NOMO-1 treated with dmso at 0.1 percent for 144 hours (cell line): ENCODE results near the gene MFN2.
"Not testable (repeated sequence)": the region's sequence is repeated elsewhere in the genome, so short reads cannot be mapped to it uniquely, and the experiment has no call there.

Experiments
- DNase-seq: peaks from one replicate; lab custom pipeline; 2025; ENCODE audit not compliant: unreplicated experiment; lab: John Stamatoyannopoulos, UW

The MFN2 gene

DNA sequence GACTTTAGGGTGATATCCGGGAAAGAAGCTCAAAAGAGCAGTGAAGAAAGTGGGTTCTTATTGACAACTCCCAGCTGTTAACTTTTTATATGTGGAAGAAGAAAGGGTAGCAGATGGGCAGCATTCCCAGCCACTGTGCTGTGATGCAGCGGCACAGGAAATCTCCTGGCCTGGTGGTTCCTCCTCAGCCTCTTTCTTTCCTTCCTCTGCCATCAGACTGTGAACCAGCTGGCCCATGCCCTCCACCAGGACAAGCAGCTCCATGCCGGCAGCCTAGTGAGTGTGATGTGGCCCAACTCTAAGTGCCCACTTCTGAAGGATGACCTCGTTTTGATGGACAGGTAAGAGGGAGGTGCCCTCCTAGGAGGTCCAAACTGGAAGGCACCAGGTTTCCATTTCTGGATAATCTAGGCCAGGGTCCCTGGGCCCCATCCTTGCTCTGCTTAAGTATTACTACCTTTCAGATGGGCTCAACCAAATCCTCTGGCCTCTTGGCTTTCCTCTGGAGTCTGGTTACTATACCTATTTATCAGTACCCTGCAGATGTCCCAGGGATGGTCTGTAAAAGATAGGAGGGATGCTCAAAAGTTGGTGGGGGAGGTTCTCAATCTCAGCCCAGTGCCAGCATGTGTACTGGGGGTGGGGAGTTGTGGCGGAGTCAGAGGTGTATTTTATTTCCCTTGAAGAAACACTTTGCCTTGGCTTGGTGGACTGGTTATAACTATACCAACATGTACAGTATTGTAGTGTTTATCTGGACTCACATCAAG is 17.0 kb downstream of the MFN2 start:
- DNase-seq, result no peak

DNA sequence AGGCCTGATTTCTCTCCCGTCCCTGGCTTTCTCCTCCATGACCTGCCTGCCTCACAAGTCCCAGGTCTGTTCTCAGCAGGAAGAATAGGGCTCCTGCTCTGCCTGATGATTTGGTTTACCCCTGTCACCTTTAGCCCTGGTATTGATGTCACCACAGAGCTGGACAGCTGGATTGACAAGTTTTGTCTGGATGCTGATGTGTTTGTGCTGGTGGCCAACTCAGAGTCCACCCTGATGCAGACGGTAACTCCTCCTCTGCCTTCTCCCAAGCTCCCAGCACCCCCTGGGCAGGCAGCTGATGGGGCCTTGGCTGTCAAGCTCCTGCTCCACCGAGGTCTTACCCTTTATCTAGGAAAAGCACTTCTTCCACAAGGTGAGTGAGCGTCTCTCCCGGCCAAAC is 18.4 kb downstream of the MFN2 start:
- DNase-seq, result no peak

DNA sequence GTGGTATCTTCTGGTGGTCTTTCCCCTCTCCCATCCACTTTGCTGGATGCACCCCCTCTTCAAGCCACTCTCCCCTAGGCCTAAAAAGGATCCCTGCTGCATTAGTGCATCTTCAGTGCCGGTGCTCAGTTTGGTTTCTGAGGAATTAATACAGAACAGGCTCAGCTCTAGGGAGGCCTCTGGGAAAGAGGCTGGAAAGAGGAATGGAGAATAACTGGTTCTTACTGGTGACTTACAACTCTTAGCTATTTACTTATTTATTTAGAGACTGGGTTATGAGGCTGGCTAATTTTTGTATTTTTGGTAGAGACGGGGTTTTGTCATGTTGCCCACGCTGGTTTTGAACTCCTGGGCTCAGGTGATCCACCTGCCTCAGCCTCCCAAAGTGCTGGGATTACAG is 19.0 kb downstream of the MFN2 start:
- no peak for DNase-seq

DNA sequence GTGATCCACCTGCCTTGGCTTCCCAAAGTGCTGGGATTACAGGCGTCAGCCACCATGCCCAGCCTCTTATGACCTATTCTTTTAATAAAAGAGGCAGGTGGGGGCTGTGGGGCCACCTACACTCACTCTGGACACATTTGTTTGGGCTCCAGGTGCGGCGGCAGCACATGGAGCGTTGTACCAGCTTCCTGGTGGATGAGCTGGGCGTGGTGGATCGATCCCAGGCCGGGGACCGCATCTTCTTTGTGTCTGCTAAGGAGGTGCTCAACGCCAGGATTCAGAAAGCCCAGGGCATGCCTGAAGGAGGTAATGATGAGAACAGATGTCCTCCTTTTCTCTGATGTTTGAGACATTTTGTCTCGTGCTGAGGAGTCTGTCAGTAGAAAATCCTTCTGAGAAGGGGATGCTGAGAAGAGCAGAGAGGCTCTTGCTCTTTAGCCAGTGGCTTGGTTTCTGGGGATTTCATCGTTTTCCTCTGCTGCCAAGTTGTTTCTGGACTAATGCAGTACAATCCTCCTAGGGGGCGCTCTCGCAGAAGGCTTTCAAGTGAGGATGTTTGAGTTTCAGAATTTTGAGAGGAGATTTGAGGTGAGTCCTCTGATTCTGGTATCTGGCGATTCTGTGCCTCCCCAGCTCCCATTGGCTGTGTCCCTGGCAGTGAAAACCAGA is 21.1 kb downstream of the MFN2 start:
- no peak for DNase-seq

DNA sequence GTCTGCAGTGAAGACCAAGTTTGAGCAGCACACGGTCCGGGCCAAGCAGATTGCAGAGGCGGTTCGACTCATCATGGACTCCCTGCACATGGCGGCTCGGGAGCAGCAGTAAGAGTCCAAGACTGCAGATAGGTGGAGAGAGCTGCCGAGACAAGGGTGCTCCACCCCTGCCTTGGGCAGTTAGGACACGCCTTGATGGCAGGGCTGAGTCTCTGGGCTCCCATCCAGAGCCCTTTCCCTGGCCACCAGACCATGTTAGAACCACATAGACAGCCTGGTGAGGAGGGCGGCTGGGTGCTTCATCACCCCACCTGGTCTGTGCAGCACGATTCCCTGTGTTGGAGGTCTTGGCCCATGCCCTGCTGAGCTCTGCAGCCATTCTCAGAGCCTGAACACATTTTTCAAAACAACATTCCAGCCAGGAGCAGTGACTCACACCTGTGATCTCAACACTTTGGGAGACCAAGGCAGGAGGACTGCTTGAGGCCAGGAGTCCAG is 21.8 kb downstream of the MFN2 start:
- DNase-seq, result no peak

DNA sequence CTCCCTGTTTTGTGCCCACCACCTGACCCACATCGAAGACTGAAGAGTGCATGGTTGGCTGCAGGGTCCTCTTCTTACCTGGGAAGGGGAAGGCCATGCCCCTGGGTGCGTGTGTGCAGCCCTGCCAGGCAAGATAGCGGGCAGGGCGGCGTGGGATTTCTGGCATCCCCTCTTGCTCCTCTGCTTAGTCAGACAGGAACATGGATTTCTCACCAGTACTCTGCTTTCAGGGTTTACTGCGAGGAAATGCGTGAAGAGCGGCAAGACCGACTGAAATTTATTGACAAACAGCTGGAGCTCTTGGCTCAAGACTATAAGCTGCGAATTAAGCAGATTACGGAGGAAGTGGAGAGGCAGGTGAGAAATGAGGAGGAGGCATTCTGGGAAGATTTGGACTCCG is 23.5 kb downstream of the MFN2 start:
- DNase-seq, result no peak

DNA sequence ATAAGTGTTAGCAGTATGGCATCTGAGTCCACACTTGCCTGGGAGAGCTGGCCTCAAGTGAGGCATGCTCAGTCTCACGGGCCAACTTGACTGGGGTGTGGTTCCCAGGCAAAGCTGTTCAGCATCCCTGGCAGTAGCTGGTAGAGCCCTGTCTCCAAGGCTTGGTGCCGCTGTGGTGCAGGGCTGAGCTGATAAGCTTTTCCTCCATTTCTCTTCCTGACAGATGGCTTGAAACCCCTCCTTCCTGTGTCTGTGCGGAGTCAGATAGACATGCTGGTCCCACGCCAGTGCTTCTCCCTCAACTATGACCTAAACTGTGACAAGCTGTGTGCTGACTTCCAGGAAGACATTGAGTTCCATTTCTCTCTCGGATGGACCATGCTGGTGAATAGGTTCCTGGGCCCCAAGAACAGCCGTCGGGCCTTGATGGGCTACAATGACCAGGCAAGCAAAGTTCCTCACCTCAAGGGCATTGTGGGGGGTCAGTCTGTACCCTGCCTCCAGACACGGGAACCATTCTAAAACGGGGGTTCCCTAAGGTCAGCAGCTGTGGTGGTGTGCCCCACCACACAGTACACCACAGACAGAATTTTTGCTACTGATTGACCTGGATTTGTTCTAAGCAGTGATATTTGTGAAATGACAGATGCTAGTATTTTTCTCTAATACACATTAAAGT is 25.4 kb downstream of the MFN2 start:
- no peak for DNase-seq

DNA sequence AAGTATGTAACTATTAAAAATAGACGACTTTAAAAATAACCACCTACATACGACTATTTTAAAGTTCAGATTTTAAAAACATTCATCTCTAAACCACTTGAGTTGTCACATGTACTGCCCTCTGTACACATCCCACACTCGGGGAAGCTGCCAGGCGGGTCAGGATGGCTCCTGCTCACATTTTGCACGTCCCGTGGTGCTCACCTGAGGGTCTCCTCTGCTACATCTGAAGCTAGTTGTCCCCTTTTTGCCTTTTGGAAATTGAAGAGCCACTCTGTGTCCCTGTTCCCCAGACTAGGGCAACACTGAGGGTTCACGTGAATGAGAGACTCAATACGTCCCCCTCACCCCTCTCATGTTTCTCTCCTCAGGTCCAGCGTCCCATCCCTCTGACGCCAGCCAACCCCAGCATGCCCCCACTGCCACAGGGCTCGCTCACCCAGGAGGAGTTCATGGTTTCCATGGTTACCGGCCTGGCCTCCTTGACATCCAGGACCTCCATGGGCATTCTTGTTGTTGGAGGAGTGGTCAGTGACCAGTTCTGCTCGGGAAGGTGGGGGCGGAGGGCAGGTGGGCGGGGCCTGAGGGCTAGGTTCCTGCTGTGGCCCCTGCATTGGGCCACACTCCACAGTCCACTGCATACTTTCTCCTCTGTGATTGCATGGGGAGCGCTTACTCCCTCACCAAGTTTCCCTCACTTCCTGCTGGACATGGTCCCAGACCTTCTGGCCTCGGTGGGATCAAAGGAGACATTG is 26.1 kb downstream of the MFN2 start:
- no peak for DNase-seq

DNA sequence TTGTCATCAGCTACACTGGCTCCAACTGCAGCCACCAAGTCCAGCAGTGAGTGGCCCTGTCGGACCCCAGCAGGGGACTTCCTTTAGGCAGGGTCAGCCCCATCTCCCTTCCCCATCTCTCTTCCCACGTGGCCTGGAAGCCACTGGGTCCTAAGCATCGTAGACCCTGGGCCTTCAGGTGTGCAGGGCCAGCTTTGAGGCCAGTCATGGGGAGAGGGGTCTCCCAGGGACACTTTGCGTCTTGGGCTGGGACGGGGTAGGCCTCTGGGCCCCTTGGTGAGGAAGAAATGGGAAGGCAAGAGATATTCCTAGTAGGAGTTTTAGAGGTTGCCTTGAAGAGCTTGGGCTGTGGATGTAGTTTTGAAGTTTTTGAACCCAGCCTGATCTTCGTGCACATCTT is 27.0 kb downstream of the MFN2 start:
- DNase-seq, result no peak

DNA sequence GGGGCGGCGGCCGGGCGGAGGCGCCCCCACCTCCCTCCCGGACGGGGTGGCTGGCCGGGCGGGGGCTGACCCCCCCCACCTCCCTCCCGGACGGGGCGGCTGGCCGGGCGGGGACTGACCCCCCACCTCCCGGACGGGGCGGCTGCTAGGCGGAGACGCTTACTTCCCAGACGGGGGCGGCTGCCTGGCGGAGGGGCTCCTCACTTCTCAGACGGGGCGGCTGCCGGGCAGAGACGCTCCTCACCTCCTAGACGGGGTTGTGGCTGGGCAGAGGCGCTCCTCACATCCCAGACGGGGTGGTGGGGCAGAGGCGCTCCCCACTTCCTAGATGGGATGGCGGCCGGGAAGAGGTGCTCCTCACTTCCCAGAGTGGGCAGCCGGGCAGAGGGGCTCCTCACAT is 28.1 kb downstream of the MFN2 start:
- DNase-seq, result not testable (repeated sequence)

DNA sequence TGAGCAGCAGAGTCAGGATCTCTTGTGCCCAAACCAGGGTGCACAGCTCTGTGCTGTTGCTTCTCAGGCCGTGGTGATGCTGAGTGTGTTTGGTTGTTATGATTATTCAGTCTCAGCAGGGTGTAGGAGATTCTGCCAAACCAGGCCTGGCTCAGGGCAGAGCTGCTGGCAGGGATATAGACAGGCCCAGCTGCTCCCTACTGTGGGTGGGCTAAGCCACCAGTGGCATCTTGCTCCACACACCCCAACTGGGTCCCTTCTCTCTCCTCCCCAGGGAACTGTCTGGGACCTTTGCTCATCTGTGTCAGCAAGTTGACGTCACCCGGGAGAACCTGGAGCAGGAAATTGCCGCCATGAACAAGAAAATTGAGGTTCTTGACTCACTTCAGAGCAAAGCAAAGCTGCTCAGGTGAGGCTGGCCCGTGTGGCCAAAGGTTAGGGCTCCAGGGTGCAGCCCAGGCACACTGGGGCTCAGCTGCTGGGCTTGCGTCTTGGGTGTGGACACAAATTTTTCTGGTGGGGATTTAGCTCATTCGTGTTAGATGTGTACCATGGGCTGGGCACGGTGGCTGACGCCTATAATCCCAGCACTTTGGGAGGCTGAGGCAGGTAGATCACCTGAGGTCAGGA is 29.2 kb downstream of the MFN2 start:
- no peak for DNase-seq

DNA sequence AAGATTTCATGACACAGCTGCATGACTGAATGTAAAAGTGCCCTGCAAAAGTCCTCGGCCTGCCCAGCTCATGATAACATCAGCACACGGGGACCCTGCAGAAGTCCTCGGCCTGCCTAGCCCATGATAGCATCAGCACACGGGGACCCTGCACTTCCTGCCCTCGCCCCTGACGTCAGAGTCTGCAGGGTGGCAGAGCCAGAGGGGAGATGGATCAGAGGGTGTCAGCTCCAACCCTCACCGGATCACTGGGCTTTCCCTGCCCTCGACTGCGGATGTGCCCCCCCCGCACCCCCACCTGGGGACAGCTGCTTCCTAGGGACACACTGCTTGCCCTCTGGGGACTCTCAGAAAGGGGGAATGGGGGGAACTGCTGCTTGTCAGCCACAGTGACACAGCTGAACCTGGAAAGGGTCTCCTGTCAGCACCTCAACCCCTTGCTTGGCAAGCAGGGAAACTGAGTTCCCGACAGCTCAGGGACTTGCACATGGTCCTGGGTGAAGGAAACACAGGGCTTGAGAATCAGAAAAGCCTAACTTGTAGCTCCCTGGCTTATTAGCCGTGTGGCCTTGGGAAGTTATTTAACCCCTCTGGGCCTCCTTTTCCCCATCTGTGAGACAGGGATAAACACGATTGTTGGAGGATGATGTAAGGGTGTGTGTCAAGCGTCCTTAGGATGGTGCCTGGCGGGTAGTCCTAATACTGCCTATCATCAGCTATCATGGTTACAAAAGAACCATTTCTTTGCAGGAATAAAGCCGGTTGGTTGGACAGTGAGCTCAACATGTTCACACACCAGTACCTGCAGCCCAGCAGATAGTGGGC is 30.7 kb downstream of the MFN2 start:
- no peak for DNase-seq

DNA sequence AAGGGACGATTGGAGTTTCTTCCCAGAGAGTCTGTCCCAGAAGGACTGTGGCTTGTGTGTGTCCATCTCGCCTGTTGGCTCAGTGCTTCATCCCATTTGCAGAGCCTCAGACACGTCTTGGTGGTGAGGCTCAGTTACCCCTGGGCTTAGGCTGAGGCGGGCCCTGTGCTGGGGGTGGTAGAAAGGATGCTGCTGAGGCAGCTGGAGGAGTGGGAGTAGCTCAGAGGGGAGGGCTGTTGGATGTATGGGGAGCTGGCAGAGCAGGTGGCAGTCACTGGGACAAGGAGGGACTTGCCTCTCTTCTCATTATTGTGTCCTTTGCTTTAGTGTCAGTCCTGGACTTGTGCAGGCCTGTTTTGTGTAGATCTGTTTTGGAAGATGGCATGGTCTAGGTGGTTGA is 31.8 kb downstream of the MFN2 start:
- no peak for DNase-seq

DNA sequence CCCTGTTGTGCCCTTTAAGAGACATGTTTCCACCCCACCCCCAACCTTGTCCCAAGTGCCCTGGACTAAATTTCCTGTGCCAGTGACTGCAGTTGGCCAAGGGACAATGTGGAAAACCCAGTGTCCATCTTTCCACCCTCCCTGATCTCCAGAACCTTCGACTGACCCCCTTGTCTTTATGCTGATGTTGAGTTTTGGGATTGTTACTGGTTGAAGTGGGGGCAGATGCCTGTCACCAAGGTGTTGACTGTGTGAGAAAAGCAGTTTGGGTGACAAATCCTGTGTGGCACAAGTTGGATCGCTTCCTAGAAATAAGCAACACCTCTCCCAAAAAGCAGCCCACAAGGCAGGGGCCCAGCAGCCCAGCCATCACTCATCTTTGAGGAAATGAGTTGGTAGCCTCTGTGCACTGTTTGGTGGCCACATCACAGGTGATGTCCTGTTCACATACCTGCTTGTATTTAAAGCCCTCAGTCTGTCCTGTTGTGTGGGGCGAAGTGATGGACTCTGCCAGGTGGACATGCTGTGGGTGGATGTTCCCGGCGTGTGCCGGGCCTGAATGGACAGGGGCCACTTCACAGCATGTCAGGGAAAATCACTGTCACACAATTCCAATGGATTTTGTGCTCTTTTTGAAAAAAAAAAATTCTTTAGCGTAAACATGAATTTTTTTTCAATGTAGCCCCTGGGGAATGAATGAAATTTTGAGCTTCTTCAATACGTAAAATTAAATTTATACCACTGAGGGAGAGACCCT is 32.5 kb downstream of the MFN2 start:
- no peak for DNase-seq

DNA sequence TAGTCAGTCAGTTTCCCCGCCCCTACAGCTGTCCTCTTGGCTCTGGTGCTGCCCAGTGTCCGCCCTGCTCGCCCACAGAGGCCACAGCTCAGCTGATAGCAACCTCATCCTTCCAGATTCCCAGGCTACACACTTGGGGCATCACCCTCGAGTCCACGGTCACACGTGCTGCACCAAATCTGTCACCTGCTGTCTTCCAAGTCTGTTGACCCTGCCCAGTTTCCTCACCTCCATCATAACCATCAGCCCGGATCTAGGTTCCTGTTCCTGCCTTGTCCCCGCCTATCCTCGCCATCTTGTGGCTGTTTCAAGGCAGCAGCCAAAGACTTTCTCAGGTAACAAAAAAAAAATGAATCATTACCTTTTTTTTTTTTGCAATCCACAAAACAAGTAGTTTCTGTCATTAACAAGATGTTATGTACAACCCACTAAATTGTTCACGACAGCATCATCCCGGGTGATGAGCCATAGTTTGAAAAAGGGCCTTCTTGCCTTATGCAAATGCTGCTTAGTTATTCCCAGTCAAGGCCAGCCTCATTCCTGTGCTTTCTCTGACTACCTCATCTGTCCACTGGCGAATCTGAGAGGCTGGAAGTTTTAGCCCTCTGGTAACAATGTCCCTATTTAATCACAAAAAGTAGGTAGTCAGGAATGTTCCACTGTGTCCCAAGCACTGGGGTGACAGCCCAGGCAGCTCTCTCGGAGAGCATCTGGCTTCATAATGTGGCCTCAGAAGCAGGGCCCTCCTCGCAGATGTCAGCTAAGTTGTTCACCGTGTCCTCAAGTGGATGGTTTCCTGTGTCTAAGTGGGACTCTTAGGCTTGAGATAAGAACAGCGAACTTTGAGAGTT is 34.1 kb downstream of the MFN2 start:
- no peak for DNase-seq

DNA sequence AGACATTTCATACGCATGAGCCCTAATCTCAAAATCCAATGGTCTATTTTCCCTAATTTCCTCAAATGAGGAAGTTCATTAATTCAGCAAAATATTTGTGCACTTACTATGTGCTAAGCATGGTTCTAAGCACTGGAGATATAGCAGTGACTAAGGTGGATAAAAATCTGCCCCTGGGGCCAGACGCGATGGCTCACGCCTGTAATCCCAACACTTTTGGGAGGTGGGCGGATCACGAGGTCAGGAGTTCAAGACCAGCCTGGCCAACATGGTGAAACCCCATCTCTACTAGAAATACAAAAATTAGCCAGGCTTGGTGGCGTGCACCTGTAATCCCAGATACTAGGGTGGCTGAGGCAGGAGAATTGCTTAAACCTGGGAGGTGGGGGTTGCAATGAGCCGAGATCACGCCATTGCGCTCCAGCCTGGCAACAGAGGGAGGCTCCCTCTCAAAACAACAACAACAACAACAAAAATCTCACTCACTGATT is 34.8 kb downstream of the MFN2 start:
- DNase-seq, result no peak

DNA sequence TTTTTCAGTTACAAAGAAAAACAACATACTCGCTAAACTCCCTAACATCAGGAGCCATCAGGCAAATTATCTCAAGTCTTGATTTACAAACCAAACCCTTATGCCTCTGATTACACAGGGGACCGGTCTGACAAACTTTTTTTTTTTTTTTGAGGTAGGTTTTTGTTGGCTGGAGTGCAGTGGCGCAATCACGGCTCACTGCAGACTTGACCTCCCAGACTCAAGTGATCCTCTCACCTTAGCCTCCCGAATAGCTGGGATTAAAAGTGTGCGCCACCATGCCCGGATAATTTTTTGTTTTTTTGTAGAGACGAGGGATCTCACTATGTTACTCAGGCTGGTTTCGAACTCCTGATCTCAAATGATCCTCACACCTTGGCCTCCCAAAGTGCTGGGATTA is 35.3 kb downstream of the MFN2 start:
- no peak for DNase-seq

DNA sequence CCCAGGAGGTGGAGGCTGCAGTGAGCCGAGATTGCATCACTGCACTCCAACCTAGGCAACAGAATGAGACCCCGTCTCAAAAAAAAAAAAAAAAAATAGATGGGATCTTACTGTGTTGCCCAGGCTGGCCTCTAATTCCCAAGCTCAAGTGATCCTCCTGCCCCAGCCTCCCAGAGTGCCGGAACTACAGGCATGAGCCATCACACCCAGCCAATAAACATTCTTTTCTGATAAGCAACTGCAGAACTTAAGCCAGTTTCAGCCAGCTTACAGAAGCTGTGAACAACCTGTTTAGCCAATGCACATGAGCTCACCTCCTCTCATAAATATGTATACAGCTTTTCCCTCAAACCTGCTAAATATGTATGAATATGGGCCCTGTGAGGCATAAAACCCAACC is 35.9 kb downstream of the MFN2 start:
- no peak for DNase-seq
